Esophagus (tissue), 2 donors: ENCODE results near the gene NSD1. TPM values are rescaled to one million over a fixed set of nuclear protein-coding genes. Genes with fewer than 3 reads are reported as not detected.
A peak's percentile ranks its signal among the peaks of the same experiment; 100 is the strongest.

Experiments used
- H3K27ac ChIP-seq, 2 donors: one replicate each; pipeline ENCODE4 v1.5.1; 2013; ENCODE audit warnings: low read depth in 2 of 2, mild to moderate bottlenecking in 2 of 2, inconsistent platforms in 1 of 2, low read length in 1 of 2, moderate library complexity in 1 of 2
- H3K27me3 ChIP-seq, 2 donors: one replicate each; pipeline ENCODE4 v1.6.1; 2013; ENCODE audit warnings: low read length in 2 of 2, control low read depth in 1 of 2, mild to moderate bottlenecking in 1 of 2; ENCODE audit not compliant: insufficient read depth in 2 of 2, control insufficient read depth in 1 of 2
- H3K36me3 ChIP-seq, 2 donors: one replicate each; pipeline ENCODE4 v1.6.1; 2013; ENCODE audit warnings: low read length in 1 of 2; ENCODE audit not compliant: control insufficient read depth in 2 of 2, insufficient read depth in 2 of 2
- H3K4me1 ChIP-seq, 2 donors: one replicate each; pipeline ENCODE4 v1.6.1; 2013; ENCODE audit warnings: low read length in 1 of 2; ENCODE audit not compliant: control insufficient read depth in 2 of 2, insufficient read depth in 2 of 2
- H3K4me3 ChIP-seq, 2 donors: one replicate each; pipeline ENCODE4 v1.5.1; 2013; ENCODE audit warnings: low read length in 2 of 2, mild to moderate bottlenecking in 2 of 2, low read depth in 1 of 2, moderate library complexity in 1 of 2
- H3K9me3 ChIP-seq, 2 donors: one replicate each; pipeline ENCODE4 v1.6.1; 2013; ENCODE audit warnings: mild to moderate bottlenecking in 2 of 2, low read depth in 1 of 2, low read length in 1 of 2, moderate library complexity in 1 of 2; ENCODE audit not compliant: control insufficient read depth in 2 of 2, insufficient read depth in 1 of 2
- WGBS, 2 donors: extraction: QIAGEN DNeasy Blood & Tissue Kit; methylation state at CpG; one replicate each; pipeline ENCODE4 v1.1.7; 2013; 5-methylcytosine and 5-hydroxymethylcytosine counted together
- polyA plus RNA-seq, 2 donors: library from polyadenylated mRNA; stranded (reverse); fragments of 200-250 nt; gene quantifications; one replicate each; pipeline ENCODE4 v1.2.3, GENCODE V29; 2013
- donor health status: healthy with polysubstance abuse.
- donor health status: Bipolar disorder and iron deficiency.

Gene NSD1
- polyA plus RNA-seq, 2 donors = 7.4 to 8.7 TPM

- Histone ChIP-seq H3K27me3 (no peaks in the 10 kb centered on the region), H3K36me3 (peaks cover 0 to 2% of the 10 kb centered on the region in 2 donors), H3K27ac (no peak overlapping the region), H3K9me3 (no peaks in the 10 kb centered on the region), H3K4me3 (no peak overlapping the region), H3K4me1 (no peaks in the 10 kb centered on the region)
- 87 to 94% methylated on average over 2 of the region's 2 CpGs for WGBS, 2 donors
These were observed 52.4 kb downstream of the NSD1 start for GRCh38 chr5:177185993-177186392.

- Histone ChIP-seq H3K4me3 (no peak overlapping the region), H3K9me3 (no peaks in the 10 kb centered on the region), H3K27ac (no peak overlapping the region), H3K27me3 (no peaks in the 10 kb centered on the region), H3K4me1 (no peaks in the 10 kb centered on the region), H3K36me3 (peaks cover 0 to 2% of the 10 kb centered on the region in 2 donors)
- WGBS, 2 donors = 92 to 94% methylated on average over 6 of the region's 6 CpGs
These were observed 53.1 kb downstream of the NSD1 start for GRCh38 chr5:177186645-177187044.

GRCh38 chr5:177188775-177189174 is 55.2 kb downstream of the NSD1 start:
- WGBS, 2 donors = 79 to 80% methylated on average over 3 of the region's 3 CpGs
- Histone ChIP-seq H3K36me3 (peaks cover 0 to 4% of the 10 kb centered on the region in 2 donors), H3K4me3 (no peak overlapping the region), H3K27ac (no peak overlapping the region), H3K4me1 (no peaks in the 10 kb centered on the region), H3K9me3 (no peaks in the 10 kb centered on the region), H3K27me3 (no peaks in the 10 kb centered on the region)

GRCh38 chr5:177189416-177189815 is 55.8 kb downstream of the NSD1 start:
- H3K27me3 ChIP-seq = no peaks in the 10 kb centered on the region
- no peak overlapping the region for H3K4me3 ChIP-seq
- no peak overlapping the region for H3K27ac ChIP-seq
- no peaks in the 10 kb centered on the region for H3K9me3 ChIP-seq
- no peaks in the 10 kb centered on the region for H3K4me1 ChIP-seq
- H3K36me3 ChIP-seq = peaks cover 0 to 4% of the 10 kb centered on the region in 2 donors

GRCh38 chr5:177189965-177190364 is 56.4 kb downstream of the NSD1 start:
- 80 to 95% methylated on average over 4 of the region's 4 CpGs for WGBS, 2 donors
- Histone ChIP-seq H3K4me1 (no peaks in the 10 kb centered on the region), H3K9me3 (no peaks in the 10 kb centered on the region), H3K27ac (no peak overlapping the region), H3K4me3 (no peak overlapping the region), H3K36me3 (peaks cover 0 to 4% of the 10 kb centered on the region in 2 donors), H3K27me3 (no peaks in the 10 kb centered on the region)

- Histone ChIP-seq H3K36me3 (peaks cover 0 to 4% of the 10 kb centered on the region in 2 donors), H3K9me3 (no peaks in the 10 kb centered on the region), H3K4me3 (no peak overlapping the region), H3K27me3 (no peaks in the 10 kb centered on the region), H3K27ac (peak overlapping the region in 1 of 2 donors; percentile 21), H3K4me1 (no peaks in the 10 kb centered on the region)
- WGBS, 2 donors = 32 to 49% methylated on average over 3 of the region's 3 CpGs
These were observed 60.7 kb downstream of the NSD1 start for GRCh38 chr5:177194268-177194667.

GRCh38 chr5:177195307-177195952 is 61.9 kb downstream of the NSD1 start:
- H3K27ac ChIP-seq = no peak overlapping the region
- WGBS, 2 donors = 95 to 97% methylated on average over 9 of the region's 9 CpGs
- H3K36me3 ChIP-seq = peaks cover 3 to 4% of the 10 kb centered on the region in 2 donors

GRCh38 chr5:177198738-177199137 is 65.2 kb downstream of the NSD1 start:
- H3K36me3 ChIP-seq = peaks cover 3 to 5% of the 10 kb centered on the region in 2 donors
- no peak overlapping the region for H3K4me3 ChIP-seq
- no peaks in the 10 kb centered on the region for H3K9me3 ChIP-seq
- no peak overlapping the region for H3K27ac ChIP-seq
- 91 to 94% methylated on average over 5 of the region's 5 CpGs for WGBS, 2 donors
- H3K4me1 ChIP-seq = no peaks in the 10 kb centered on the region
- H3K27me3 ChIP-seq = no peaks in the 10 kb centered on the region

More at GRCh38 chr5:177195307-177195952, 61.9 kb downstream of the NSD1 start:
- H3K27me3 ChIP-seq = no peaks in the 10 kb centered on the region
- H3K4me3 ChIP-seq = no peak overlapping the region
- H3K4me1 ChIP-seq = no peaks in the 10 kb centered on the region
- no peaks in the 10 kb centered on the region for H3K9me3 ChIP-seq

- Histone ChIP-seq H3K36me3 (peaks cover 3% of the 10 kb centered on the region in 2 donors), H3K4me3 (no peak overlapping the region), H3K27me3 (no peaks in the 10 kb centered on the region), H3K27ac (no peak overlapping the region), H3K4me1 (no peaks in the 10 kb centered on the region), H3K9me3 (no peaks in the 10 kb centered on the region)
- WGBS, 2 donors = 96% methylated on average over 9 of the region's 9 CpGs
These were observed 70.7 kb downstream of the NSD1 start for GRCh38 chr5:177204281-177204680.

GRCh38 chr5:177209610-177210009 is 76.0 kb downstream of the NSD1 start:
- H3K36me3 ChIP-seq = peaks cover 9 to 14% of the 10 kb centered on the region in 2 donors
- H3K4me1 ChIP-seq = no peaks in the 10 kb centered on the region
- H3K4me3 ChIP-seq = no peak overlapping the region
- 82 to 87% methylated on average over 4 of the region's 4 CpGs for WGBS, 2 donors
- H3K27ac ChIP-seq = no peak overlapping the region
- no peaks in the 10 kb centered on the region for H3K9me3 ChIP-seq
- H3K27me3 ChIP-seq = no peaks in the 10 kb centered on the region
